GM11168 (cell line): ENCODE measurements around the gene ANKS6.

Experiments used
- in situ Hi-C: fragments of 300-500 bp; cut with MboI; formaldehyde crosslinking; loops from one replicate; pipeline ENCODE4 v1.12.0; 2022; ENCODE audit warnings: low sequenced_read_pairs; ENCODE audit not compliant: unreplicated experiment

Gene ANKS6

DNA sequence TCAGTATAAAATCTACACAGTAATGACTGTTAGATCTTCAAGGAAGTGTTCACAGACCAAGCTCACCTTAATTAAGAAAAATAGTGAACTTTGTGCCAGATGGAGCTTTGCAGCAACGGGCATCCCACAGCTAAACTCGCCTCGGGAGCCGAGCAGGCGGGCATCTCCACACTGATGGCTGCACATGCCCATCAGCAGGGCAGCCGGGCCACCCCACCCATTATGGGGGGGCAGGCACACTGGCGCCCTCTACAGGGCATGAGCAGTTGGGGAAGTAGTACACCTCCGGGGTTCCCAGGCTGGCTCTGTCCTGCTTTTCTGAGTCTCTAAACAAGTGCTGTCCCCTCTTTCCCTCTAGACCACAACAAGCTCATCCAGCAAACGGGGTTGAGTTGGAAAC is 21.6 kb downstream of the ANKS6 start:
- in situ Hi-C loops = loop anchor here (5.0 kb wide), 1 partner anchor 462 kb away; no protein-coding TSS in a partner anchor

DNA sequence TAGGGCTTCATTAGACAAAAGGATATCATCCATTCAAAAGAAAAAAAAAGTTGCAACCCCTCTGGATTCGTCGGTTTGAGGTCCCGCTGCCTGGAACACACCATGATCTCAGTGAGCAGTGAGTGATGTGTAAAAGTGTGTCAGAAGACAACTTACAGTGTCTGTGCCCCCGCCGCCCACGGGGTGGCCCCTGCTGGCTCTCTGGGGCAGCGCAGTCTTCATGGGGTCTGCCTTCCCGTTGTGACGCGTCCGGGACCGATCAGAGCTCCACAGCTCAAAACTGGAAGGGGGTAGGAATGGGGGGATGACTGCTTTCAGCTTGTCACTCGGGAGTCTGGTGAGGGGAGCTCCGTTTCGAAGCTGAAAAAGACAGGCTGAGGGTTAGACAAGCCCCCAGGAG is 22.6 kb downstream of the ANKS6 start:
- in situ Hi-C loops = loop anchor here (5.0 kb wide), 1 partner anchor 461 kb away; no protein-coding TSS in a partner anchor

DNA sequence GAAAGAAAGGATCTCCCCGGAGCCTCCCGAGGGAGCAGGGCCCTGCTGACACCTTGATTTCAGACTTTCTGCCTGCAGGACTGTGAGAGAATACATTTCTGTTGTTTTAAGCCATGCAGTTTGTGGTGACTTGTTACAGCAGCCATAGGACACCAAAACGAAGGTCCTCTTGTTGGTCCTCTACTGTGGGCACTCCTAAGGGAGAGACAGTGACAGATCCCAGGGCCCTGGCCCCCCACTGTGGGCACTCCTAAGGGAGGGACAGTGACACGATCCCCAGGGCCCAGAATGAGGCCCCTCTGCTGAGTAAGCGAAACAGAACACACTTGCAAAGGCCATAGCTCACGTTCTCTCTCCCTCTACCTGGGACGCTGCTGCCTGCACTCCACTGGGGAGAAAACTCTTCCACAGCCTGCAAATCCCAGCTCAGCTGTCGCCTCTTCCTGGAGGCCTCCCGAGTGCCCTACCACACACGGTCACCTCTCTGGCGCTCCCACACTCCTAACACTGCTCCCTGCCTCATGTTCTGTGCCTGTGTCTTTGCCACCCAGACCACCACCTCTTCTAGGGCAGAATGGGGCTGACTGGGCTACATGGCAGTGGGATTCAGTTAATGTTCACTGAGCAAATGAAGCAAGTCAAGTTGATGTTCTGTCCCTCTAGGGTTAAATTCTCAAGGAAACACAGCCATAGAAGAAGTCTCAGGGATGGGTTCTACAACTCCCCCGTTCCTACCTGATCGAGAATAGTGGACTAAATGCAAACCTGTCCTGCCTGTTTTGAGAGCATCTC is 23.8 kb downstream of the ANKS6 start:
- in situ Hi-C loops = loop anchor here (5.0 kb wide), 1 partner anchor 460 kb away; no protein-coding TSS in a partner anchor

DNA sequence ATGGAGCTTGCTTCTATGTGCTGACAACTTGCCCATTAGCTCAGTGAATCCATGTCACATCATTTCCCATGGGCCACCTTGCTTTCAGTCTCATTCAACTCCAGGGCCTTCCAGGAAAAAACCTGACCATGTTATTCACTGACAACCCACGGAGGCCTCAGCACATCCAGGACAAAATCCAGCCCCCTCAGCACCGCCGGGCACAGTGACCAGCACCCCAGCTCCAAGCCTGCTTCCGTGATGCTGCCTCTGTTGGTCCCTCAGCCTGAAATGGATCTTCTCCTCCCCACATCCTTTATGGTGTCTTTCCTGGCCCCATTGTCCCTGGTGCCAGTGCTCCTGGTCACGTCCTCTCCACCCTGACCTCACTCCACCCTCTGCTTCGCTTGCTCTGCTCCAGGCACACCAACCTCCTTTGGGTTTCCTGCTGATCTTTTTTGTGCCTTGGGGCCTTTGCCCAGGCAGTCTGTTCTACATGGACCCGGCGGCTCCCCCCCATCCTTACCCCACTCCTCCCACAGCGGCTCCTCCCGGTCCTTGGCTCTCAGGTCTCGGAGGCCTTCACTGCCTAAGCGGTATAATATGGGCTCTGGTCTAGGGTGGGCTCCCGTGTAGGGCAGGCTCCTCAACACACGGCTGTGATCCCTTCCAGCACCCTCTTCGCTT is 25.0 kb downstream of the ANKS6 start:
- in situ Hi-C loops = loop anchor here (5.0 kb wide), 1 partner anchor 459 kb away; no protein-coding TSS in a partner anchor

DNA sequence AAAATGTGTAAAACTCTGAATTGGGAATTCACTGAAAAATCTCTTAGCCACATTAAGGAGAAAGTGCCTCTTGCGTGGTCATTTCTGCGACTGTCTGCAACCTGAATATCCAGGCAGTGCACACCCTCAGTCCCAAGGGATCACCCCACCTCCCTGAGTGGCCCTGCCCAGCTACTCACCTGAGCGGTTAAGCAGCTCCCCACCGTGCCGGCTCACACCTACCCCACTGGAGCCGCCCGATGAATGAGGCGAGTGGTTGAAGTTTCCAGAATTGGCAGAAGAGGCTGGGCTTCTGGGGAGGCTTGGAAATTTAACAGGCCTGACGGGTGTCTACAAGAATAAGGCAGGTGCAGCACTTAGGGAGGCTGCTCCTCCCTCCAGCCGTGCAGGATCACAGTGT is 25.6 kb downstream of the ANKS6 start:
- in situ Hi-C loops = loop anchor here (5.0 kb wide), 1 partner anchor 458 kb away; no protein-coding TSS in a partner anchor

DNA sequence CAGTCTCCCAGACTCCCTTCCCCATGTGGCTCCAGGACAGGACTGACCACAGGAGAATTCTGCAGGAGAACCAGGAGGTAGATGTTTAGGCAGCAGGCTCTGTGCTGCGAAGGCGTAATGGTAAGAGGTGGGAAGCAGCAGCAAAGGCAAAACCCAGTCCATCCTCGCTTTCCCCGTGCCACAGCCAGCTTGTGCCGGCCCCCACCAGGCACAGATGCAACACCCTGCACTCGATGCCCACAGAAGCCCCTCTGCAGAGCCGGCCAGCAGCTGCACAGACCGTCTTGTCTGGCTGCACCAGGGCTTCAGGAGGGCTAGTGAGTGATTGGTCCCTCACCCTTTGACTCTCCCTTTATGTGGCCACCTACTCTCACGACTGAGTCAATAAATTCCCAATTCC is 28.0 kb downstream of the ANKS6 start:
- in situ Hi-C loops = no loop called here

DNA sequence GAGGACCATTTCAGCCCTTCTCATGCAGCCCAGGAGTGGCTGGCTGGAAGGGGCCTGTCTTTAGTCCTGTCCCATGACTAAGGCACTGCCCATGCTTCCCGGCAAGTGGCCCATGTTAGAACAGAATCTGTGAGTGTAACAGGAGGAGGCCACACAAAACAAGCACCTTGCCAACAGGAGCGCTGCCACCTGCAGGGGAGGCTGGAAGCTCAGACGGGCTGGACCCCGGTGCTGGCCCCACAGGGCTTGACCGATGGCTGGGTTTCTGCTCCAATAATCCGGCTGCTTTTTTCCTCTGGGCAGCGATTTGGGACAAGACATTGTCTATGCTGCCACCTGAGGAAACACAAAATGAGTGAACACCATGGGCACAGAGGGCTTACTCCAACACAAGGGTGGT is 28.4 kb downstream of the ANKS6 start:
- in situ Hi-C loops = no loop called here

DNA sequence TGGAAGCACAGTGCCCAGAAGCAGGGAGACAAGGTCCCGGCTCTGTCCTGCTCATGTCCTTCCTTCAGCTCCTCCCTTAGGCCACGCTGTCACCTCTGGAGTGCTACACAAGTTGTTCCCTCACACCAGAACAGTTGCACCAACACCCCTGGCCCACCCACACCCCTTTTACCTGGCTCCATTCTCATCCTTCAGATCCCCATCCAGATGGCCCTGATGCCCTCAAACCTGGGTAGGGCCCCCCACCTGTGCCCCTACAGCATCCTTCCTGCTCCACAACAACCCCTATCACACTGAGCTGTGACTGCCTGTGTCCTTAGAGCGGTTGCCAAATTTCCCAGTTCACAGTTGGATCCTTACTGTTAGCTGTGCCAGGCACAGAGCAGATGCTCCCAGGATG is 29.2 kb downstream of the ANKS6 start:
- in situ Hi-C loops = no loop called here

DNA sequence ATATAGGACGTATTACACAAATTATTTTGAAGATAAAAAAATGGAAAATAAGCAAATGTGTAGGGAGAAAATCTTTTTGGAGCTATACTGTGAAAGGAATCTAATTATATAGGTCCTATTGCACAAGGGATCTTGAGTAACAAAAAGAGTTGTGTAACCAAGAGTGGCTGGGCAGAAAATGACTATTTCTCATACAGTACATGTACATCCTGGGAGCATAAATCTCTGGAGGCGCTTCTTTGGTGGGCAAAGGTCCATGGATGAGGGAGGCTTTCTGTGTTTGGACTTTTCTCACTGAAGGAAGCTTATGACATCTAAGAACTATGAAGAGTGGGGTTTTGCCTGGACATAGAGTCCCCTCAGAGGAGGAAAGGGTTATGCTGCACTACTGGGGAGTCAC is 29.8 kb downstream of the ANKS6 start:
- in situ Hi-C loops = no loop called here

DNA sequence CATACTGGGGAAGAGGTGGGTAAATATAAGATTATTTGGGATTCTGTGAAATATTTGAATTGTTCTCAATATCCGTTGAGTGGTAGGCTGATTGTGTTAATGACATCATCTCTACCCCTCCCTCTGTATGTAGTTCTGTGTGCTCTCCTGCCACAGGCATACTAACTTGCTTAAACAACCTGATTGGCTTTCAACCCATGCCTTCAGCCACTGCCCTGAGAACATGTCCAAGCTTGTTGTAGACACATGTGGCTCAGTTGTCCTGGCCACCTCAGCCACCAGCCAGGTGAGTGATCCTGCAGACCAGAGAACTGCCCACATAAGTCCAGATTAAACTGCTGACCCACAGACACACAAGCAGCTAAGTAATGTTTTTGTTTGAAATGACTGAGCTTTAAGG is 31.1 kb downstream of the ANKS6 start:
- in situ Hi-C loops = no loop called here

DNA sequence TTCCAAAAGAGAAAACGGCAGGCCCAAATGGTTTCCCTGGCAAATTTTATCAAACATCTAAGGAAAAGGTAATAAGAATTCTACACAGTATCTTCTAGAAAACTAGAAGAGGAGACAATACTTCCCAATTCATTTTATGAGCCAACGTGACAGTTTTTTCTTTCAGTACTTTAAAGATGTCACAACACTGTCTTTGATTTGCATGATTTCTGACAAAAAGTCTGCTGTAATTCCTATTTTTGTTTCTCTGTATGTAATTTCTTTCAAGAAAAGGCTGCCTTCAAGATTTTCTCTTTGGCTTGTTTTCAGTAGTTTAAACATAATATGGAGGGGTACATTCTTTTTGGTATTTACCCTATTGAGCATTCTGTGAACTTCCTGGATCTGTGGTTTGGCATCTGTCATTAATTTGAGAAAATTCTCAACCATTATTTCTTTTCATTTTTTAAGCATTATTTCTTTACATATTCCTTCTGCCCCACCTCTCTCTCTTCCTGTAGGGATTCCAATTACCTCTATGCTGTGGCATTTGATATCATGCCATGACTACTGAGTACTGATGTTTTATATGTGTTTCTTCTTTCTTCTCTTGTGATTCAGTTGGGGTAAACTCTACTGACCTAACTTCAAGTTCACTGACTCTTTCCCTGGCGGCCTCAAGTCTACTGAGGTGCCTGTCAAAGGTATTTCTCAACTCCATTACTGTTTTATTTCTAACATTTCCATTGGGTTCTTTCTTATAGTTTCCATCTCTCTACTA is 32.2 kb downstream of the ANKS6 start:
- in situ Hi-C loops = no loop called here

DNA sequence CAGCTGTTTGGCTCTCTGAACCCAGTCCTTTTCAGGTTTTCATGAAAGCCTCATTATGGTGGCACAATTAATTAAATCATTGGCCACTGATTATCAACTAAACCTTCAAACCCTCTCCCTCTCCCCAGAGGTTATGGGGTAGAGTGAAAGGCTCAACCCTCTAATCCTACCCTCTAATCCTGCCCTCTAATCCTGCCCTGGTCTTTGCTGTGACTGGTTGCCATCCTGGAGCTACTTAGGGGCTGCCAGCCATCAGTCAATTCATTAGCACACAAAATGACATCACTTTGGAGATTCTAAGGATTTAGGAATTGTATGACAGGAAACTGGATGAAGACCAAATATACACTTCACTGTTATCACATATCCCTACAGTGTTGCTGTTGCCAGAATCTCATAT is 36.1 kb downstream of the ANKS6 start:
- in situ Hi-C loops = no loop called here

DNA sequence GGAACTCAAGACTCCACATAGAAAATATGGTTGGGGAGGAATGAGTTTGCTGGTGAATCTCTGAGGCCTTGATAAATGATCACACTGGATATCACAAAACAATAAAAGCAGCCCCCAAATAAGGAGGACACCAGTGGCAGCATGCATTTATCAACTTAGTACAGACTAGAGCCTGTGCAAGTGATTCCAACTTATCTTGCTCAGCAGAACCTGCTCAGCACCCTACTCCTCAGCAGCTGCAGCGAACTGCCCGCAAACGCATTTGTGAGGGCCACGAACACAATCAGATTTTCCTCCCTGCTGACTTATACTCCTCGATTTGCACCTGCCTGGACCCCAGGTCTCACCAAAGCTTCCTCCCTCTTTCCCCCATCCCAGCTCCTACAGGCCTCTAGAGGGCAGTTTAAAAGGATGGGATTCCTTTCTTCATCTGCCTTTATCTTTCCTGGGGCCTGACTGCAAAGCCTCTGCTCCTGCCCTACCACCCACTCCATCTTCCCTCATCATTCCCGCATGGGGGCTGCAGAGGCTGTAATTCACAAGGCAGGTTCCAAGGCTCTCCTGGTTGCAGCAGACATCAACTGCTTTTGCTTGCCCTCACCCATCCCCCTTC is 41.2 kb downstream of the ANKS6 start:
- in situ Hi-C loops = no loop called here

DNA sequence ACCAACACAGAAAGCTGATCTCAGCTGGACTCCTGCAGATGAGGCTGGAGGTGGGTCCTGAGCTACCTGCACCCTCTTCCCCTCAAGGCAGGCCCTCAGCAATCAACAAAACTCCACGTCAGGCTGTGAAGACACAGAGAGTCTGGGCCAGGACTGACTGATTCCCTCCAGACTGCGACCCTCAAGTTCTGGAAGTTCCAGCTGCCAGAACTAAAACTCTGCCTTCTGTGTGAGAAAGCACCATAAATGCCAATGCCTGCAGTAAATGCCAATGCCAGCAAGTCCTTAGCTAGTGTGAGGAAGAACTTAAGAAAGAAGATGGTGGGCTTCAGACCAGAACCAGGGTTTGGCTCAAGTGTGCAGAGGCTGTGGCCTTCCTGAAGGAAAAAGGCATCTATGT is 45.1 kb downstream of the ANKS6 start:
- in situ Hi-C loops = no loop called here

DNA sequence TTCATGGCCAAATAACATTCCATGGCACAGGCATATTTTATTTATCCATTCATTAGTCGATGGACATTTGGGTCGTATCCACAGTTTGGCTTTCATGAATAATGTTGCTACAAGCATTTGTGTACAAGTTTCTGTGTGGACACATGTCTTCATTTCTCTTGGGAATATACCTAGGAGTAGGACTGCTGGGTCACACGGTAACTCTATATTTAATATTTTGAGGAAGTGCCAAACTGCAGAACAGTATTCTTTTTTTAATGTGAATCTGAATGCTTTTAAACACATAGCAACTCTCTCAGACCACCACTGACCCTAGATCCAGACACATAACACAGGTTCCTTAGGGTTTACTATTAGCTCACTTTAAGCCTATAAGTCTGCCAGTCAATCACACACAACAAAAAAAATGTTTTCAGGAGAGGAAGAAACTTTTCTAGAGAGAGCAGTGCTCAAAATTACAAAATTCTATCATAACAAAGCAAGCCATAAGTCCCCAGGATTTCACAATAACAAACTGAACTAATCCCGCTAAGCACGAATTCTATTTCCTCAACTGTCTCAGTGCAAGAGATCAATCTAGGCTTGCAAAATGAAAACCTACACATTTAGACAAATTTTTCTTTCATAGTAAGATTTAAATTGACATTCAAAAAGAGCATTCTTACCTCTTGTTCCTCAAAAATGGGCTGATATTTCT is 45.8 kb downstream of the ANKS6 start:
- in situ Hi-C loops = no loop called here

DNA sequence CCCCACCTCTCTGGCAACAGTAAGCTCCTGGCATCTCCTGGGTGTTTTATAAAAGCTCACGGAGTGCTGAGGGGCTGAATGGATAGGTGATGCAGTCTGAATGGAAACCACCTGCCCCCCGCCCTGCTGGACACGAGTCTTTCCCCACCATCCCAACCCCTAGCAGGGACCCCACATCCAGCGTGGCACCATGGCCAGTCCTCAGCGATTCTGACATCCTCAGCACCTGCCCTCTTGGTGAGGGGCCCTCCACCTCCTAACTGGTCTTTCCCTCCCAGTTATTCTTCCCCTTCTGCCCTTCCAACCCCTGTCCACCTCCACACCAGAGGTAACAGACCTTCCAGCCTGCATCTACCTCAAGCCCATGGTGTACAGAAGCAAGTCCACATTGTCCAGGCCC is 48.9 kb downstream of the ANKS6 start:
- in situ Hi-C loops = no loop called here

DNA sequence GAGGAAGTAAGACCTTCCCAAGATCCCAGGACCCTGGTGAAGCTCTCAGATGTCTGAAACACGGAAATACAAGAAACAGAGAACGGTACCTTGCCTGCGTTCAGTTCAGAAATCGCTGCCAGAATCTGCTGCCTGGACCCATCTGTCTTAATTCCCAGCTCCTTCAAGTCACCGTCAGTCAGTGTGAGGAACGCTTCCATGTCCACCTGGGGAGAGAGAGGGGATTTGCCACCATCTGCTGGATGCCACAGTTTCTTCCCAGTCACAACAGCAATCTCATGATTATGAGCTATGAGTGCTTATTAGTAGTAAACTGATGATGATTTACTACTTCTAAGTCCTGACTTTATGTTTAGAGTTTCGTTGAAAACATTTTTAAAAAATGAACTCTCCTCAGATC is 50.9 kb downstream of the ANKS6 start:
- in situ Hi-C loops = no loop called here

DNA sequence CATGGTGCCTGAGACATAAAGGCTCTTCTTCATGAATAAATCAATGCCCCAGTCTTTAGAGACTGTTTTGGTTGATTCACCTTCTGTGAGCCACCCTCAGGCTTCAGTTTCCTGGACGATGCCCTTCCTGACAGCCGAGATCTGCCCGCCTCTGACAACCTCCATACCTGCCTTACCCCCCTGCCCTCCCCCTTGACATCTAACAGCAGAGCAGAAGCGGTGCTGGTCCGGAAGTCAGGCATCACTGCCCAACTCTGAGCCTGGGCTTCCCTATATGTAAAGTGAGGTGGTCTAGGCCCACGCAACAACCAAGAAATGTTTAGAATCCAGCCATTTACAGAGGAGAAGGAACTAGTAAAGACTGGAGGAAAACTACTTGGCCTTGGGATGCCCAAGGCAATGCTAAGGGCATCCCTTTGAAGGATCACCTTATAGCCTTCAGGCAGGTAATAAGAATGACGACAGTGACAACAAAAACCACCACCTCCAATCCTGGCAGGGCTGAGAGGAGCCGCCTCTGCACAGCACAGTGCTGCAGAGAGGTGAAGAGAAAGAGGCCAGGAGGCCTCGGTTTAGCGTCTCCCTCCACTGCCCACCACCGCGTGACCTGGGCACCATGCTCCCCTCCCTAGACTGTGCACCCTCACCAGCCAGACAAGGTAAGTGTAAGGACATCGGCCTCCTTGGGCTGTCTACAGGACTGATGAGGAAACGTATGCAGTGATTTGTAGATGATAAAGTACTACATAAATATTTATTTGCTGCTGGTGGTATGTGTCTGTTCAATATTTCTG is 52.3 kb downstream of the ANKS6 start:
- in situ Hi-C loops = no loop called here

DNA sequence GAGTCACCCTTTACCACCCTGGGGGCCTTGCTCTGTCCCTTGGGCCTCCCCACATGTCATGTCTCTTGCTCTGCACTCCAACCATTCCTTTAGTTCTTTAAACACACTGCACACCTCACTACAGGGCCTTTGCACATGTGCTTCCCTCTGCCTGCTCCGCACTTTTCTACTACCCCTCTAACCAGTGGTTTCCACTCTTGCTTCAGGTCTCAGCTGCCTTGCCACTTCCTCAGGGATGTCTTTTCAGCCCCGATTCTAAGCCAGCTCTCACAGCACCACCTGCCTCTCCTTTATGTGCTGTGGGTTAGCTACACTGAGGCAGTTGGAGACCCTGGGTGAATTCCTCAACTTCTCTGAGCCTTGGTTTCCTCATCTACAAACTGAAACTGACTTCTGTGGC is 53.0 kb downstream of the ANKS6 start:
- in situ Hi-C loops = no loop called here
